ENCODE measurements around the gene GARIN1A.

DNA sequence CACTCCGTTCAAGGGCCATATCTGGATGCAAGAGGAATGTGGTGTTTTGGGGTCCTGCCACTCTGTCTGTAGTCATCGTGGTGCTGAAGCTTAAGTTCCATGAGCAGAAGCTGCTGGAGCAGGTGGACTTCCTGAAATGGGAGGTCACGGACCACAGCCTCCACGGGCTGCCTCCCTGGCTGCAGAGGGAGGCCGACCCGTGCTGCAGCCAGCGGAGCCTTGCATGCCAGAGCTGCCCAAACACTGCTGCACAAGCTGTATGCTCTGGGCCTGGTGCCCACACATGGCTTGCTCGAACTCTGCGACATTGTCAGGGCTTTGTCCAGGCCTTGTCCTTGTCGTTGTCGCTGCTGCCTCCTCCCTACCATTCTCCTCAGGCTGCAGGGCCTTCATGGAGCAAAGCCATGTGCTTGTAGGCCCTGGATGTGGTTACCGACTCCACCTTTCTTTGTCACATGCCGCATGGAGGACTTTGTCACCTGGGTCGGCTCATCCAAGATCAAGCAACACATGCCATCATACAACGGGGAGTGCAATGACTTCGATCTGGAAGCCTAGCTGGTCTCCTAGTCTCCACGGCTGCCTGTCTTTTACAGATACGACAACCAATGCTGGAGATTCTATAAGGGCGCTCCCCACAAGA, 21.4 kb downstream of the GARIN1A start:
- TF ChIP-seq, protein P1, sequence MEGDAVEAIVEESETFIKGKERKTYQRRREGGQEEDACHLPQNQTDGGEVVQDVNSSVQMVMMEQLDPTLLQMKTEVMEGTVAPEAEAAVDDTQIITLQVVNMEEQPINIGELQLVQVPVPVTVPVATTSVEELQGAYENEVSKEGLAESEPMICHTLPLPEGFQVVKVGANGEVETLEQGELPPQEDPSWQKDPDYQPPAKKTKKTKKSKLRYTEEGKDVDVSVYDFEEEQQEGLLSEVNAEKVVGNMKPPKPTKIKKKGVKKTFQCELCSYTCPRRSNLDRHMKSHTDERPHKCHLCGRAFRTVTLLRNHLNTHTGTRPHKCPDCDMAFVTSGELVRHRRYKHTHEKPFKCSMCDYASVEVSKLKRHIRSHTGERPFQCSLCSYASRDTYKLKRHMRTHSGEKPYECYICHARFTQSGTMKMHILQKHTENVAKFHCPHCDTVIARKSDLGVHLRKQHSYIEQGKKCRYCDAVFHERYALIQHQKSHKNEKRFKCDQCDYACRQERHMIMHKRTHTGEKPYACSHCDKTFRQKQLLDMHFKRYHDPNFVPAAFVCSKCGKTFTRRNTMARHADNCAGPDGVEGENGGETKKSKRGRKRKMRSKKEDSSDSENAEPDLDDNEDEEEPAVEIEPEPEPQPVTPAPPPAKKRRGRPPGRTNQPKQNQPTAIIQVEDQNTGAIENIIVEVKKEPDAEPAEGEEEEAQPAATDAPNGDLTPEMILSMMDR (conservative IDR thresholded peaks at IDR 0.05; ENCODE audit: low read depth, low read length) = no peak
- TF ChIP-seq CEBPB (IDR thresholded peaks at IDR 0.05; ENCODE audit: low read depth, low read length) (no peak), POLR2A (IDR thresholded peaks at IDR 0.05; ENCODE audit: low read depth, low read length) (no peak), RAD21 (IDR thresholded peaks at IDR 0.05; ENCODE audit: low read length) (no peak)
- TF ChIP-seq, protein P2, sequence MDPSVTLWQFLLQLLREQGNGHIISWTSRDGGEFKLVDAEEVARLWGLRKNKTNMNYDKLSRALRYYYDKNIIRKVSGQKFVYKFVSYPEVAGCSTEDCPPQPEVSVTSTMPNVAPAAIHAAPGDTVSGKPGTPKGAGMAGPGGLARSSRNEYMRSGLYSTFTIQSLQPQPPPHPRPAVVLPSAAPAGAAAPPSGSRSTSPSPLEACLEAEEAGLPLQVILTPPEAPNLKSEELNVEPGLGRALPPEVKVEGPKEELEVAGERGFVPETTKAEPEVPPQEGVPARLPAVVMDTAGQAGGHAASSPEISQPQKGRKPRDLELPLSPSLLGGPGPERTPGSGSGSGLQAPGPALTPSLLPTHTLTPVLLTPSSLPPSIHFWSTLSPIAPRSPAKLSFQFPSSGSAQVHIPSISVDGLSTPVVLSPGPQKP (IDR thresholded peaks at IDR 0.05; ENCODE audit: borderline replicate concordance, low read depth, low read length) = no peak

All from IMR-90 (cell line).